Esophagus muscularis mucosa (tissue), 2 donors: ENCODE results near the gene ENG.

ENCODE experiments used
- POLR2A ChIP-seq: fragments of 450-650 bp; IDR thresholded peaks from one replicate; pipeline ENCODE4 v1.6.1; 2017; ENCODE audit warnings: antibody characterized with exemption, moderate library complexity, mild to moderate bottlenecking, low read depth
- POLR2AphosphoS5 ChIP-seq, 2 donors: sonication (generic); formaldehyde crosslinking; IDR thresholded peaks; one replicate each; pipeline ENCODE4 v1.6.1; 2017; ENCODE audit warnings: antibody characterized with exemption in 2 of 2

GRCh38 chr9:127790094-127790855 lies 64.2 kb downstream of the ENG start:
- TF ChIP-seq POLR2A (no peak), POLR2AphosphoS5 (IDR thresholded peaks at IDR 0.05) (no peak)
